GM23338 (cell line): ENCODE results near the gene SUPT3H. TPM values are rescaled to one million over a fixed set of nuclear protein-coding genes. Genes with fewer than 3 reads are reported as not detected.

Experiments
- ATAC-seq: fragments of 200-7000 bp; cut with Tn5 transposase; 3 replicates; pipeline ENCODE4 v1.9.1; 2020
- DNase-seq: peaks from one replicate; pipeline ENCODE4 v3.0.0-alpha.2; 2015; ENCODE audit warnings: low spot score
- H2AFZ ChIP-seq: fragments of 200-600 bp; sonication (generic); 2 replicates; pipeline ENCODE4 v1.8.0; 2016; ENCODE audit warnings: antibody characterized with exemption, mild to moderate bottlenecking, moderate library complexity
- H3F3A ChIP-seq: fragments of 200-600 bp; sonication (generic); replicated peaks from 2 replicates; pipeline ENCODE4 v1.8.0; 2017; ENCODE audit warnings: antibody characterized with exemption, mixed run types, low read depth
- H3K27ac ChIP-seq: fragments of 200-600 bp; sonication (generic); 2 replicates; pipeline ENCODE4 v1.6.1; 2016; ENCODE audit warnings: low read depth
- H3K27me3 ChIP-seq: fragments of 200-600 bp; sonication (generic); 2 replicates; pipeline ENCODE4 v1.8.0; 2016; ENCODE audit warnings: mild to moderate bottlenecking, mixed run types, moderate library complexity; ENCODE audit not compliant: insufficient read depth
- H3K36me3 ChIP-seq: fragments of 200-600 bp; sonication (generic); 2 replicates; pipeline ENCODE4 v1.8.0; 2016; ENCODE audit warnings: mild to moderate bottlenecking; ENCODE audit not compliant: insufficient read depth
- H3K4me1 ChIP-seq: fragments of 200-600 bp; sonication (generic); 2 replicates; pipeline ENCODE4 v1.8.0; 2016; ENCODE audit warnings: mild to moderate bottlenecking, moderate library complexity; ENCODE audit not compliant: insufficient read depth
- H3K4me2 ChIP-seq: fragments of 200-600 bp; sonication (generic); 2 replicates; pipeline ENCODE4 v1.7.1; 2017; ENCODE audit warnings: mixed run types
- H3K4me3 ChIP-seq: fragments of 200-600 bp; sonication (generic); 2 replicates; pipeline ENCODE4 v1.6.1; 2016; ENCODE audit warnings: mixed run types
- H3K79me2 ChIP-seq: fragments of 200-600 bp; sonication (generic); replicated peaks from 2 replicates; pipeline ENCODE4 v1.8.0; 2017; ENCODE audit warnings: mild to moderate bottlenecking; ENCODE audit not compliant: insufficient read depth
- H3K9me2 ChIP-seq: fragments of 200-600 bp; sonication (generic); 2 replicates; pipeline ENCODE4 v1.8.0; 2017; ENCODE audit not compliant: insufficient read depth
- H4K20me1 ChIP-seq: fragments of 200-600 bp; sonication (generic); replicated peaks from 2 replicates; pipeline ENCODE4 v1.8.0; 2017; ENCODE audit warnings: mild to moderate bottlenecking; ENCODE audit not compliant: insufficient read depth
- H3K27ac Mint-ChIP-seq: 2 replicates; pipeline ENCODE4 v1.8.0; 2020; ENCODE audit warnings: inconsistent platforms, mild to moderate bottlenecking, moderate library complexity, mixed read lengths
- H3K27me3 Mint-ChIP-seq: 3 replicates; pipeline ENCODE4 v1.8.0; 2022; ENCODE audit warnings: low read depth, mild to moderate bottlenecking, moderate library complexity, mixed read lengths, inconsistent platforms; ENCODE audit not compliant: insufficient read depth, poor library complexity
- H3K36me3 Mint-ChIP-seq: 3 replicates; pipeline ENCODE4 v1.8.0; 2021; ENCODE audit warnings: low read depth, mild to moderate bottlenecking, inconsistent platforms, moderate library complexity, mixed read lengths
- H3K4me1 Mint-ChIP-seq: 3 replicates; pipeline ENCODE4 v1.8.0; 2020; ENCODE audit warnings: mild to moderate bottlenecking, inconsistent platforms, mixed read lengths
- H3K4me3 Mint-ChIP-seq: 3 replicates; pipeline ENCODE4 v1.8.0; 2021; ENCODE audit warnings: moderate library complexity, mild to moderate bottlenecking, inconsistent platforms, mixed read lengths
- H3K9me3 Mint-ChIP-seq: 3 replicates; pipeline ENCODE4 v1.8.0; 2020; ENCODE audit warnings: moderate library complexity, mild to moderate bottlenecking, inconsistent platforms, mixed read lengths
- CTCF ChIP-seq, 2 experiments: fragments of 200-600 bp in 1 of 2; sonication (generic) in 1 of 2; conservative IDR thresholded peaks; 2 replicates each; pipeline versions ENCODE4 v1.5.1 to v1.6.1; 2016 to 2017; ENCODE audit warnings: antibody characterized with exemption in 2 of 2, low read depth in 2 of 2, mild to moderate bottlenecking in 2 of 2, moderate library complexity in 1 of 2
- EZH2 ChIP-seq: fragments of 200-600 bp; sonication (generic); IDR thresholded peaks from one replicate; pipeline ENCODE4 v1.8.0; 2017; ENCODE audit warnings: antibody characterized with exemption, mild to moderate bottlenecking, low read depth; ENCODE audit not compliant: unreplicated experiment
- EZH2phosphoT487 ChIP-seq: fragments of 200-600 bp; sonication (generic); IDR thresholded peaks from one replicate; pipeline ENCODE4 v1.8.1; 2018; ENCODE audit warnings: antibody characterized with exemption; ENCODE audit not compliant: unreplicated experiment
- JUNB ChIP-seq: IDR thresholded peaks from one replicate; pipeline ENCODE4 v1.6.1; 2016; ENCODE audit warnings: antibody characterized with exemption; ENCODE audit not compliant: unreplicated experiment
- NANOG ChIP-seq: IDR thresholded peaks from 2 replicates; pipeline ENCODE4 v1.6.1; 2016; ENCODE audit warnings: antibody characterized with exemption, borderline replicate concordance
- POLR2AphosphoS5 ChIP-seq: IDR thresholded peaks from 2 replicates; pipeline ENCODE4 v1.6.1; 2016; ENCODE audit warnings: antibody characterized with exemption, low read depth
- REST ChIP-seq: IDR thresholded peaks from one replicate; pipeline ENCODE4 v1.6.1; 2018; ENCODE audit warnings: antibody characterized with exemption; ENCODE audit not compliant: unreplicated experiment
- ZNF114 ChIP-seq: fragments of 250-450 bp; sonication (Bioruptor Pico); IDR thresholded peaks from 2 replicates; pipeline ENCODE4 v1.5.0; 2020; ENCODE audit warnings: mild to moderate bottlenecking, moderate library complexity
- ZNF462 ChIP-seq: fragments of 250-450 bp; sonication (Bioruptor Pico); IDR thresholded peaks from 2 replicates; pipeline ENCODE4 v1.5.0; 2020; ENCODE audit warnings: mild to moderate bottlenecking, moderate library complexity
- polyA plus RNA-seq: library from polyadenylated mRNA; unstranded; fragments of >200 nt; fragmentation: Nextera tagmentation; extraction: Ambion mirVana; gene quantifications from 2 replicates; pipeline ENCODE4 v1.2.1, GENCODE V29; 2016
- total RNA-seq: library from RNA; depleted of rRNA; stranded (reverse); fragments of >200 nt; shearing (Covaris generic); gene quantifications from 2 replicates; pipeline ENCODE4 v1.2.3, GENCODE V29; 2014

The SUPT3H gene
- total and polyA plus RNA-seq, 2 experiments from 2014 or later = 11.4 to 30.1 TPM

GRCh38 chr6:45300736-45301135, 77.0 kb downstream of the SUPT3H start (continued):
- TF ChIP-seq REST (no peak), JUNB (no peak)

GRCh38 chr6:45299096-45299581, 78.6 kb downstream of the SUPT3H start:
- Histone ChIP-seq H3K27ac (no peak overlapping the region), H3K79me2 (no peaks in the 10 kb centered on the region; the same call in 1 of the 2 replicates), H3K9me2 (no peaks in the 10 kb centered on the region), H3K4me2 (no peak overlapping the region), H3K4me1 (no peaks in the 10 kb centered on the region), H4K20me1 (peaks cover 1% of the 10 kb centered on the region; the same call in 1 of the 2 replicates), H3K4me3 (no peak overlapping the region), H3K27me3 (no peaks in the 10 kb centered on the region), H3K36me3 (no peaks in the 10 kb centered on the region), H2AFZ (no peak overlapping the region), H3F3A (no peaks in the 10 kb centered on the region)
- no peak overlapping the region for H3K27ac Mint-ChIP-seq
- H3K27me3 Mint-ChIP-seq = no peaks in the 10 kb centered on the region
- no peaks in the 10 kb centered on the region for H3K4me1 Mint-ChIP-seq
- no peak overlapping the region for H3K4me3 Mint-ChIP-seq
- H3K9me3 Mint-ChIP-seq = peaks cover 7% of the 10 kb centered on the region; the same call in 1 of the 3 replicates
- DNase-seq (no peak), ATAC-seq (no peak)
- peaks cover 5% of the 10 kb centered on the region; the same call in 1 of the 3 replicates for H3K36me3 Mint-ChIP-seq
- no peak for TF ChIP-seq ZNF114
- TF ChIP-seq POLR2AphosphoS5 = no peak
- no peak for TF ChIP-seq EZH2
- no peak for TF ChIP-seq NANOG
- no peak for TF ChIP-seq CTCF (conservative IDR thresholded peaks at IDR 0.05; ENCODE audit: low read depth in 2 of 2)
- no peak for TF ChIP-seq ZNF462 (CRISPR knock-in tag)
- TF ChIP-seq REST = no peak
- TF ChIP-seq EZH2phosphoT487 = no peak
- TF ChIP-seq JUNB = no peak
